KMS-11 (cell line): ENCODE measurements around the gene FRMD4A.

ENCODE experiments used
- H2AFZ ChIP-seq: fragments of 200-600 bp; sonication (generic); 2 replicates; pipeline ENCODE4 v1.6.1; 2016; ENCODE audit warnings: antibody characterized with exemption, mixed run types, low read depth
- H3K27ac ChIP-seq: fragments of 200-600 bp; sonication (generic); 2 replicates; pipeline ENCODE4 v1.6.1; 2016; ENCODE audit warnings: mild to moderate bottlenecking, mixed run types
- H3K27me3 ChIP-seq: fragments of 200-600 bp; sonication (generic); 2 replicates; pipeline ENCODE4 v1.6.1; 2017; ENCODE audit warnings: mild to moderate bottlenecking, low read depth, mixed run types, moderate library complexity; ENCODE audit not compliant: insufficient read depth
- H3K36me3 ChIP-seq: fragments of 200-600 bp; sonication (generic); 2 replicates; pipeline ENCODE4 v1.6.1; 2017; ENCODE audit warnings: mild to moderate bottlenecking, mixed run types; ENCODE audit not compliant: insufficient read depth
- H3K4me1 ChIP-seq: fragments of 200-600 bp; sonication (generic); 2 replicates; pipeline ENCODE4 v1.6.1; 2016; ENCODE audit warnings: mild to moderate bottlenecking, low read depth, mixed run types; ENCODE audit not compliant: poor library complexity, severe bottlenecking
- H3K4me2 ChIP-seq: fragments of 200-600 bp; sonication (generic); 2 replicates; pipeline ENCODE4 v1.7.0; 2016; ENCODE audit warnings: mild to moderate bottlenecking, mixed run types
- H3K4me3 ChIP-seq: fragments of 200-600 bp; sonication (generic); IDR thresholded peaks from 2 replicates; pipeline ENCODE4 v1.6.1; 2017; ENCODE audit warnings: low read depth, low read length, mixed read lengths; ENCODE audit not compliant: insufficient read depth
- H3K79me2 ChIP-seq: fragments of 200-600 bp; sonication (generic); 2 replicates; pipeline ENCODE4 v1.6.1; 2016; ENCODE audit warnings: low read depth, mixed run types; ENCODE audit not compliant: insufficient read depth
- H3K9ac ChIP-seq: fragments of 200-600 bp; sonication (generic); 2 replicates; pipeline ENCODE4 v1.6.1; 2016; ENCODE audit warnings: mild to moderate bottlenecking, mixed run types
- H4K20me1 ChIP-seq: fragments of 200-600 bp; sonication (generic); 2 replicates; pipeline ENCODE4 v1.6.1; 2016; ENCODE audit warnings: mild to moderate bottlenecking, mixed run types; ENCODE audit not compliant: insufficient read depth
- TF ChIP-seq, protein P1 (sequence below): fragments of 200-600 bp; sonication (generic); conservative IDR thresholded peaks from 2 replicates; pipeline ENCODE4 v1.6.1; 2017; ENCODE audit warnings: low read depth, mild to moderate bottlenecking, antibody characterized with exemption, low read length, moderate library complexity, mixed read lengths

The FRMD4A gene

DNA sequence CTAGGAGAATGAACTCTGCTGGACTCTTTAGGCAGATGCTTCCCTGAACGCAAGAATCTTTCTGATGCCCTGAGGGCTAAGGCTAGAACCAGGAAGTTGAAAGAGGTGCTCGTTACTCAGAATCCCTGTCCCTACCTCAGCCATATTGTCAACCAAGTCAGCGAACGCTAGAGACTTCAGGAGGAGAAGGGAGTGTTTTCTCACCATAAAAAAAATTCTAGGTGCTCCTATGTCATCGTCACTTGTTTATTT, 384.6 kb downstream of the FRMD4A start:
- H3K79me2 ChIP-seq: no peaks in the 10 kb centered on the region
- no peak overlapping the region for H3K4me2 ChIP-seq
- no peak overlapping the region for H3K9ac ChIP-seq
- H3K4me1 ChIP-seq: peaks cover 18% of the 10 kb centered on the region
- TF ChIP-seq, protein P1, sequence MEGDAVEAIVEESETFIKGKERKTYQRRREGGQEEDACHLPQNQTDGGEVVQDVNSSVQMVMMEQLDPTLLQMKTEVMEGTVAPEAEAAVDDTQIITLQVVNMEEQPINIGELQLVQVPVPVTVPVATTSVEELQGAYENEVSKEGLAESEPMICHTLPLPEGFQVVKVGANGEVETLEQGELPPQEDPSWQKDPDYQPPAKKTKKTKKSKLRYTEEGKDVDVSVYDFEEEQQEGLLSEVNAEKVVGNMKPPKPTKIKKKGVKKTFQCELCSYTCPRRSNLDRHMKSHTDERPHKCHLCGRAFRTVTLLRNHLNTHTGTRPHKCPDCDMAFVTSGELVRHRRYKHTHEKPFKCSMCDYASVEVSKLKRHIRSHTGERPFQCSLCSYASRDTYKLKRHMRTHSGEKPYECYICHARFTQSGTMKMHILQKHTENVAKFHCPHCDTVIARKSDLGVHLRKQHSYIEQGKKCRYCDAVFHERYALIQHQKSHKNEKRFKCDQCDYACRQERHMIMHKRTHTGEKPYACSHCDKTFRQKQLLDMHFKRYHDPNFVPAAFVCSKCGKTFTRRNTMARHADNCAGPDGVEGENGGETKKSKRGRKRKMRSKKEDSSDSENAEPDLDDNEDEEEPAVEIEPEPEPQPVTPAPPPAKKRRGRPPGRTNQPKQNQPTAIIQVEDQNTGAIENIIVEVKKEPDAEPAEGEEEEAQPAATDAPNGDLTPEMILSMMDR: no peak
- no peak overlapping the region for H2AFZ ChIP-seq
- H3K4me3 ChIP-seq: no peak overlapping the region
- H3K27ac ChIP-seq: no peak overlapping the region
- H3K36me3 ChIP-seq: no peaks in the 10 kb centered on the region
- H3K27me3 ChIP-seq: no peaks in the 10 kb centered on the region
- H4K20me1 ChIP-seq: no peaks in the 10 kb centered on the region

DNA sequence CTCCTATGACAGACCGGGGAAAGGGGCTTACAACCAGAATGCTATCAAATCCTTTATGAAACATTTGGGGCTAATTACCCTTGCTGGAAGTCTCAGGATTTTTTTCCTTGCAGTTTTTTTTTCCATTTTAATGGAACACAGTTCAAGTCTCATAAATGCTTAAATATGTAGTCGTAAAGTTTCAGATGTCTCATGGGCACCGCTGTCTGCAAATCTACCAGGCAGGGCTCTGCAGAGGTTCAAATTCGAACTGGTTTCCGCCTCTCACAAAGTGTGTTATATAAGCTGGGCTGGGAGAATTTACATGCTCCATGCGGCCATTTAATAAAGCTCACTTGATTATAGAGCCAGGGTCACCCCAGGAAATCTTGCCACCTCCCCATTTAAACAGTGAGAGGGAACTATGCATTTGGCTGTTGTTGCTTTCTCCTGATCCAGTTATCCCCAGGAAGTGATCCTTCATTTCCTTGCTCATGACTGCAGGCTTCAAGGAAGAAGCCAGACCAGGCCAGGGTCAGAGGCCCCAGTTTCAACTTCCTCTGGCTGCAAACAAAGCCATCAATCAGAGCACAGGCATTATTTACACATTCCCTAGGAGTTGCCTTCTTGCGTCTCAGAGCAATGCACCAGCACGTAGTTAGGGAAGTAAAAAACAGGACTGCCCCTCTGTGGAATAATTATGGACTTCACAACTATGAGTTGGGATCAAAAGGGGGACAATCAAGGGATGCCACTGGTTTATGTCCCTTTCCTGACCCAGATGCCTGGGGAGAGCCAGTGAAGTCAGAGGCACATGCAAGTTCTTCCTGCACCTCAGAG, 385.1 kb downstream of the FRMD4A start:
- H2AFZ ChIP-seq: no peak overlapping the region
- no peaks in the 10 kb centered on the region for H3K27me3 ChIP-seq
- no peaks in the 10 kb centered on the region for H3K79me2 ChIP-seq
- no peaks in the 10 kb centered on the region for H4K20me1 ChIP-seq
- peaks cover 18% of the 10 kb centered on the region for H3K4me1 ChIP-seq
- no peak overlapping the region for H3K27ac ChIP-seq
- TF ChIP-seq, protein P1: no peak
- H3K36me3 ChIP-seq: no peaks in the 10 kb centered on the region
- H3K4me2 ChIP-seq: no peak overlapping the region
- no peak overlapping the region for H3K9ac ChIP-seq
- no peak overlapping the region for H3K4me3 ChIP-seq

DNA sequence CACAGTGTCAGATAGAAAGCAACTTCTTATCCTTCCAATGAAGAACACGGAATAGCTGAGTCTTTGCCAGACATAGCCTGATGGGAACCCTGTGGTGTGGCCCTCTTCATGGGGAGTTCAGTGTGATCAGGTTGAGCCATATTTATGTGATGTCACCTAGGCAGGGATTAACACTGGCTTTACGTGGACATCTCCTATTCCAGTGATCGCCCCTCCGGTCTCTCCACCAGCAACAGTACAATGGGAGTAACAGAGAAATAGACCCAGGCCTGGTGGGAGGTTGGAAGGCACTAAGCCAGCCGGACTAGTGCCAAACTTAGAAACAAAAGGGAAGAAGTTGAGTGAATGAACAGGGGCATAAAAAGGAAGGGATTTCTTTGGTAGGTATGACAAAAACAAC, 385.9 kb downstream of the FRMD4A start:
- Histone ChIP-seq H4K20me1 (no peaks in the 10 kb centered on the region), H3K4me3 (no peak overlapping the region), H3K27ac (no peak overlapping the region), H3K36me3 (no peaks in the 10 kb centered on the region), H3K79me2 (no peaks in the 10 kb centered on the region), H3K27me3 (no peaks in the 10 kb centered on the region), H3K4me1 (peaks cover 18% of the 10 kb centered on the region), H2AFZ (no peak overlapping the region), H3K9ac (no peak overlapping the region), H3K4me2 (no peak overlapping the region)
- TF ChIP-seq, protein P1: no peak

DNA sequence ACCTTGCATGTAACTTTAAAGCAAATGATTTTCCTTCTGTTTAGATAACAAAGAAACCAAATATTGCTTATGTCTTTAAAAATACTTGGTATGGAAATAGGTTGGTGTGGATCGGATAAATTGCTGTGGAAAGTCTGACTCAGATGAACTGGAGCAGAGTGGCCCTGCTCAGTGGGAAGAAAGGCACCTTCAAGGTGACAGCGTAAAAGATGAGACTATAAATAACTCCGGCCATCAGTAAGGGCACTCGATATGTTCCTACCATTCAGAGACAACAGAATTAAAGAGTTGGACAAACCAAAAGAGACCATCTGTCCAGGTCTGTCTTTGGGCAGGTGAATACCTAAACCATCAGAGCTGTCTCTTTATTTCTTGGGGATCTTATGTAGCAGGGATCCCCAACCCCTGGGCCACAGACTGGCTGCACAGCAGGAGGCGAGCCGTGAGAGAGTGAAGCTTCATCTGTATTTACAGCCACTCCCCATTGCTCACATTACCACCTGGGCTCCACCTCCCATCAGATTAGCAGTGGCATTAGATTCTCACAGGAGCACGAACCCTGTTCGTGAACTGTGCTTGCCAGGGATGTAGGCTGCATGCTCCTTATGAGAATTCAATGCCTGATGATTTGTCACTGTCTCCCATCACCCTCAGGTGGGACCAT, 386.9 kb downstream of the FRMD4A start:
- TF ChIP-seq, protein P1: no peak
- no peak overlapping the region for H3K27ac ChIP-seq
- no peak overlapping the region for H2AFZ ChIP-seq
- H3K27me3 ChIP-seq: no peaks in the 10 kb centered on the region
- no peaks in the 10 kb centered on the region for H4K20me1 ChIP-seq
- H3K79me2 ChIP-seq: no peaks in the 10 kb centered on the region
- H3K4me2 ChIP-seq: no peak overlapping the region
- H3K4me1 ChIP-seq: peaks cover 18% of the 10 kb centered on the region
- H3K4me3 ChIP-seq: no peak overlapping the region
- no peak overlapping the region for H3K9ac ChIP-seq
- H3K36me3 ChIP-seq: no peaks in the 10 kb centered on the region
